Measurements from ENCODE around the gene NELFCD.
"Not testable (repeated sequence)": the region's sequence is repeated elsewhere in the genome, so short reads cannot be mapped to it uniquely, and the experiment has no call there.

DNA sequence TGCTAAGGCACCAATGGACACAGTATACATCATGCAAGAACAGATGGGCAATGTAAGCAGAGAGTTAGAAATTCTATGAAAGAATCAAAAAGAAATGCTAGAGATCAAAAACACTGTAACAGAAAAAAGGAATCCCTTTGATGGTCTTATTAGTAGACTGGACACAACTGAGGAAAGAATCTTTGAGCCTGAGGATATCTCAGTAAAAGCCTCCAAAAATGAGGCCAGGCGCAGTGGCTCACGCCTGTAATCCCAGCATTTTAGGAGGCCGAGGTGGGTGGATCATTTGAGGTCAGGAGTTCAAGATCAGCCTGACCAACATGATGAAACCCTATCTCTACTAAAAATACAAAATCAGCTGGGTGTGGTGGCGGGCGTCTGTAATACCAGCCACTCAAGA lies 17.1 kb upstream of the NELFCD start:
- TF ChIP-seq EZH2 (IDR thresholded peaks at IDR 0.05; ENCODE audit: low read length, missing control alignments), result not testable (repeated sequence)
- TF ChIP-seq, protein P1, sequence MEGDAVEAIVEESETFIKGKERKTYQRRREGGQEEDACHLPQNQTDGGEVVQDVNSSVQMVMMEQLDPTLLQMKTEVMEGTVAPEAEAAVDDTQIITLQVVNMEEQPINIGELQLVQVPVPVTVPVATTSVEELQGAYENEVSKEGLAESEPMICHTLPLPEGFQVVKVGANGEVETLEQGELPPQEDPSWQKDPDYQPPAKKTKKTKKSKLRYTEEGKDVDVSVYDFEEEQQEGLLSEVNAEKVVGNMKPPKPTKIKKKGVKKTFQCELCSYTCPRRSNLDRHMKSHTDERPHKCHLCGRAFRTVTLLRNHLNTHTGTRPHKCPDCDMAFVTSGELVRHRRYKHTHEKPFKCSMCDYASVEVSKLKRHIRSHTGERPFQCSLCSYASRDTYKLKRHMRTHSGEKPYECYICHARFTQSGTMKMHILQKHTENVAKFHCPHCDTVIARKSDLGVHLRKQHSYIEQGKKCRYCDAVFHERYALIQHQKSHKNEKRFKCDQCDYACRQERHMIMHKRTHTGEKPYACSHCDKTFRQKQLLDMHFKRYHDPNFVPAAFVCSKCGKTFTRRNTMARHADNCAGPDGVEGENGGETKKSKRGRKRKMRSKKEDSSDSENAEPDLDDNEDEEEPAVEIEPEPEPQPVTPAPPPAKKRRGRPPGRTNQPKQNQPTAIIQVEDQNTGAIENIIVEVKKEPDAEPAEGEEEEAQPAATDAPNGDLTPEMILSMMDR (conservative IDR thresholded peaks at IDR 0.05 in 1 of 2, IDR thresholded peaks at IDR 0.05 in 1 of 2; ENCODE audit: low read depth in 1 of 2, low read length in 2 of 2), result not testable (repeated sequence)

Data from fibroblast of lung (primary cell).